ENCODE measurements around the gene IL1RAPL1. TPM values are rescaled to one million over a fixed set of nuclear protein-coding genes. Genes with fewer than 3 reads are reported as not detected.

The IL1RAPL1 gene
- total RNA-seq, 4 donors from 2014 or later: 8.2 to 10.9 (median 8.8) TPM

DNA sequence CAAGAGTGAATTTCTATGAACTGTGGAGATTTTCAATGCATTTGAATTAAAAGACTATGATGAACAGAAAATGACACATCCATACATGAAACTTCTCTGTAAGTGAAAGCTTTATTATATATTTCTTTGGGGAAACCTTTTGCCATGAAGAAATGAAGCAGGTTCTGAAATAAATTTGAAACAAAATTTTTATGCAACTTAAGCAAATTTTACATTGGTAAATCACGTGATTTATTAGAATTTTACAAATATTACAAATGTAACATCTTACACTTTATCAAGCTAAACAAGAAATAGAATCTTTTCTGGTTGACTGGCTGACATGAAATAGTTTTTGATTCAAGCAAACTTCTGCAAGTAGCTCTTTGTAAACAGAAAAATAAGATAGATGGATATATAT lies 131.2 kb downstream of the IL1RAPL1 start:
- Histone ChIP-seq H3K4me1 (no peaks in the 10 kb centered on the region), H3K4me3 (no peak overlapping the region), H3K27me3 (no peaks in the 10 kb centered on the region), H3K36me3 (no peaks in the 10 kb centered on the region), H3K9me3 (no peaks in the 10 kb centered on the region), H3K27ac (no peak overlapping the region)
- TF ChIP-seq, protein P1, sequence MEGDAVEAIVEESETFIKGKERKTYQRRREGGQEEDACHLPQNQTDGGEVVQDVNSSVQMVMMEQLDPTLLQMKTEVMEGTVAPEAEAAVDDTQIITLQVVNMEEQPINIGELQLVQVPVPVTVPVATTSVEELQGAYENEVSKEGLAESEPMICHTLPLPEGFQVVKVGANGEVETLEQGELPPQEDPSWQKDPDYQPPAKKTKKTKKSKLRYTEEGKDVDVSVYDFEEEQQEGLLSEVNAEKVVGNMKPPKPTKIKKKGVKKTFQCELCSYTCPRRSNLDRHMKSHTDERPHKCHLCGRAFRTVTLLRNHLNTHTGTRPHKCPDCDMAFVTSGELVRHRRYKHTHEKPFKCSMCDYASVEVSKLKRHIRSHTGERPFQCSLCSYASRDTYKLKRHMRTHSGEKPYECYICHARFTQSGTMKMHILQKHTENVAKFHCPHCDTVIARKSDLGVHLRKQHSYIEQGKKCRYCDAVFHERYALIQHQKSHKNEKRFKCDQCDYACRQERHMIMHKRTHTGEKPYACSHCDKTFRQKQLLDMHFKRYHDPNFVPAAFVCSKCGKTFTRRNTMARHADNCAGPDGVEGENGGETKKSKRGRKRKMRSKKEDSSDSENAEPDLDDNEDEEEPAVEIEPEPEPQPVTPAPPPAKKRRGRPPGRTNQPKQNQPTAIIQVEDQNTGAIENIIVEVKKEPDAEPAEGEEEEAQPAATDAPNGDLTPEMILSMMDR (IDR thresholded peaks at IDR 0.05): no peak
- no peak for TF ChIP-seq POLR2A (IDR thresholded peaks at IDR 0.05)
- TF ChIP-seq EP300 (IDR thresholded peaks at IDR 0.05): no peak
- no peak for DNase-seq (ENCODE audit: low spot score in 2 of 2)
- 51 to 89% methylated on average over 1 of the region's 1 CpG for WGBS, 2 donors

DNA sequence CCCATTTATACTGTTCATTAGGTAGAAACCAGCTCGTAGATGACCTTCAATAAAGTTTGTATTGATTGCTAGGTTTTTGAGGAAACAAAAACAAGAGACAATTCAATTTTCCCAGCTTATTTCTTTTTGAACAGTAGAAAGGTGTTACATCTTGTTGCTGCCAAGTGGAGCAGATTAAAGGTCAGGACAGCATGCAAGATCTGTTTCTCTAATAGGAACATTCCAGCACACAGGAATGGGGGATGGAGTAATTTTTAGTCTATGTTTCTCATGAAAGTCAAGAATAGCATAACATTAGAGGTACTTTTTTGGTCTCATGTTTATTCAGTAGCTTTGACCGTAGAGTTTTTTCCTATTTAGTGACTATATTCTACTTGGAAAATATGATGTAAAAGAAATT lies 132.4 kb downstream of the IL1RAPL1 start:
- Histone ChIP-seq H3K9me3 (no peaks in the 10 kb centered on the region), H3K4me1 (no peaks in the 10 kb centered on the region), H3K27me3 (no peaks in the 10 kb centered on the region), H3K27ac (no peak overlapping the region), H3K4me3 (no peak overlapping the region), H3K36me3 (no peaks in the 10 kb centered on the region)
- DNase-seq (ENCODE audit: low spot score in 2 of 2): no peak
- WGBS, 2 donors: 60 to 64% methylated on average over 2 of the region's 2 CpGs
- TF ChIP-seq EP300 (IDR thresholded peaks at IDR 0.05) (no peak), POLR2A (IDR thresholded peaks at IDR 0.05) (no peak)
- TF ChIP-seq, protein P1 (IDR thresholded peaks at IDR 0.05): no peak

DNA sequence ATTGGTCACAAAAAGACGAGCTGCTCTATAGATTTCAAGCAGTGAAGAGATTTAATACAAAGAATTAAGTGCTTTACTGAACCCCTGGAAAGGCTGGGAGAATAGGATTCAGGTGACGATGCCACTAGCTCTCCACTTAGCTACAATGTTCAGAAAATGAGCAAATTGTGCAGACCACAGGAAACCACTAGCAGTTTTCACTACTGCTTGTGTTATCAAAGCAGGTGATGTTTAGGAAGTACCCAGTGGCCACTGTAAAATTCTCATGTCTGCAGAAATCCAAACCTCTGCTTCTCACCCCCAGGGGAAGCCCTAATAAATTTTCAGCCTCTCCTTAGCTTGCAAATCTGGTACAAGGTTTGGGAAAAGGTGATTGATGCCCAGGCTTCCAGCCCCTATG lies 165.1 kb downstream of the IL1RAPL1 start:
- no peak for TF ChIP-seq POLR2A (IDR thresholded peaks at IDR 0.05)
- no peak for TF ChIP-seq EP300 (IDR thresholded peaks at IDR 0.05)
- TF ChIP-seq, protein P1 (IDR thresholded peaks at IDR 0.05): no peak
- no peaks in the 10 kb centered on the region for H3K9me3 ChIP-seq
- H3K27ac ChIP-seq: no peak overlapping the region
- H3K4me3 ChIP-seq: no peak overlapping the region
- WGBS, 2 donors: 50 to 77% methylated on average over 2 of the region's 2 CpGs
- no peaks in the 10 kb centered on the region for H3K36me3 ChIP-seq
- H3K4me1 ChIP-seq: peaks cover 0 to 7% (median 0%) of the 10 kb centered on the region in 4 donors
- no peaks in the 10 kb centered on the region for H3K27me3 ChIP-seq
- no peak for DNase-seq (ENCODE audit: low spot score in 2 of 2)

- Histone ChIP-seq H3K36me3 (no peaks in the 10 kb centered on the region), H3K27ac (no peak overlapping the region), H3K27me3 (no peaks in the 10 kb centered on the region), H3K9me3 (no peaks in the 10 kb centered on the region), H3K4me1 (peaks cover 0 to 7% (median 0%) of the 10 kb centered on the region in 4 donors), H3K4me3 (no peak overlapping the region)
- TF ChIP-seq EP300 (IDR thresholded peaks at IDR 0.05) (no peak), POLR2A (IDR thresholded peaks at IDR 0.05) (no peak)
- TF ChIP-seq, protein P1 (IDR thresholded peaks at IDR 0.05): no peak
- no peak for DNase-seq (ENCODE audit: low spot score in 2 of 2)
- 47 to 73% methylated on average over 2 of the region's 2 CpGs for WGBS, 2 donors
Measured at GRCh38 chrX:28756175-28756574, 168.9 kb downstream of the IL1RAPL1 start.

- H3K4me1 ChIP-seq: peaks cover 0 to 7% (median 0%) of the 10 kb centered on the region in 4 donors
- no peaks in the 10 kb centered on the region for H3K27me3 ChIP-seq
- no peaks in the 10 kb centered on the region for H3K9me3 ChIP-seq
- H3K4me3 ChIP-seq: no peak overlapping the region
- H3K36me3 ChIP-seq: no peaks in the 10 kb centered on the region
- DNase-seq (ENCODE audit: low spot score in 2 of 2): no peak
- H3K27ac ChIP-seq: no peak overlapping the region
- TF ChIP-seq POLR2A (IDR thresholded peaks at IDR 0.05) (no peak), EP300 (IDR thresholded peaks at IDR 0.05) (no peak)
- TF ChIP-seq, protein P1 (IDR thresholded peaks at IDR 0.05): no peak
Measured at GRCh38 chrX:28756647-28757046, 169.4 kb downstream of the IL1RAPL1 start.

Data from tibial nerve (tissue), 4 donors.